ENCODE measurements around the gene PARD3.

The PARD3 gene

DNA sequence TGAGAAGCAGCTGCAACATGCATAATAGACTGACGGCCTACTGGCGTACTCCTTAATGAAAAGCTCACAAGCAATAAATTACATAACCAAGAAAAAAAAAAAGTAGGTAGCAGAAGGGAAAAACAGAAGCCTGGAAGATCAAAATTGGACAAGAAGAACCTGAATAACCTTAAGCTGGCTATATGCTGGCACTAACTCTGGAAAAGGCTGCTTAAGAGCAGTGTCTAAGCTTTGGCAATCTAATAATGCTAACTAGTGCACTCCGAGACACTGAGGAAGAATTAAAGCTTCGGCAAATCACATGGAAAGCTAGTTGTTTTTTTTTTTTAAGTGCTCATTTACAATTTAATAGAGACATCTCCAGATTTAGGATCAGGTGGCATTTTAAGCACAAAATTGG, 441.9 kb downstream of the PARD3 start:
- Histone ChIP-seq H3K27ac (no peak overlapping the region), H3K79me2 (ENCODE audit: insufficient read depth, low read depth) (no peaks in the 10 kb centered on the region), H3K27me3 (ENCODE audit: insufficient read depth, low read depth) (no peaks in the 10 kb centered on the region), H3K4me2 (no peak overlapping the region), H2AFZ (ENCODE audit: low read depth) (no peak overlapping the region), H3K4me1 (ENCODE audit: low read depth, poor library complexity, severe bottlenecking) (peaks cover 21% of the 10 kb centered on the region), H3K9ac (no peak overlapping the region), H3K36me3 (ENCODE audit: insufficient read depth) (no peaks in the 10 kb centered on the region), H3K4me3 (IDR thresholded peaks at IDR 0.05; ENCODE audit: insufficient read depth, low read depth, low read length) (no peak overlapping the region), H4K20me1 (ENCODE audit: insufficient read depth) (no peaks in the 10 kb centered on the region)
- TF ChIP-seq, protein P1, sequence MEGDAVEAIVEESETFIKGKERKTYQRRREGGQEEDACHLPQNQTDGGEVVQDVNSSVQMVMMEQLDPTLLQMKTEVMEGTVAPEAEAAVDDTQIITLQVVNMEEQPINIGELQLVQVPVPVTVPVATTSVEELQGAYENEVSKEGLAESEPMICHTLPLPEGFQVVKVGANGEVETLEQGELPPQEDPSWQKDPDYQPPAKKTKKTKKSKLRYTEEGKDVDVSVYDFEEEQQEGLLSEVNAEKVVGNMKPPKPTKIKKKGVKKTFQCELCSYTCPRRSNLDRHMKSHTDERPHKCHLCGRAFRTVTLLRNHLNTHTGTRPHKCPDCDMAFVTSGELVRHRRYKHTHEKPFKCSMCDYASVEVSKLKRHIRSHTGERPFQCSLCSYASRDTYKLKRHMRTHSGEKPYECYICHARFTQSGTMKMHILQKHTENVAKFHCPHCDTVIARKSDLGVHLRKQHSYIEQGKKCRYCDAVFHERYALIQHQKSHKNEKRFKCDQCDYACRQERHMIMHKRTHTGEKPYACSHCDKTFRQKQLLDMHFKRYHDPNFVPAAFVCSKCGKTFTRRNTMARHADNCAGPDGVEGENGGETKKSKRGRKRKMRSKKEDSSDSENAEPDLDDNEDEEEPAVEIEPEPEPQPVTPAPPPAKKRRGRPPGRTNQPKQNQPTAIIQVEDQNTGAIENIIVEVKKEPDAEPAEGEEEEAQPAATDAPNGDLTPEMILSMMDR (conservative IDR thresholded peaks at IDR 0.05; ENCODE audit: low read depth, low read length) = no peak

DNA sequence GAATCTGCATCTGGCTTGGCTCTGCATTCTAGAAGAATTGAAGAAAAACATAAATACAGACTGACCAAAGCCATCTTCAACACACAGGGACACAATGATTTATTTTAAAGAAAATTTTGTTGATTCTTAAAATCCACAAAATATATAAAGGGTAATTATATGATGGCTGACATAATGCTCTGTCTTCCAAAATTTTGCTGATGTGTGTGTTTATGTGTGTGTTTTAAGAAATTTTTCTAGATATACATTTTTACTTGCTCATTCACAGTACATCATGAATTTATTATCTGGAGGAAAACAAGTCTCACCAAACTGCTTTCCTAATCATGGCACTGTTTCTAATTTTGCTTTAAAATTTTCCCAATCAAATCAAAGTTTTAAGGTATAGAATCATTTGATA, 442.6 kb downstream of the PARD3 start:
- Histone ChIP-seq H3K9ac (no peak overlapping the region), H3K36me3 (ENCODE audit: insufficient read depth) (no peaks in the 10 kb centered on the region), H4K20me1 (ENCODE audit: insufficient read depth) (no peaks in the 10 kb centered on the region), H3K79me2 (ENCODE audit: insufficient read depth, low read depth) (no peaks in the 10 kb centered on the region), H3K27ac (no peak overlapping the region), H3K4me3 (IDR thresholded peaks at IDR 0.05; ENCODE audit: insufficient read depth, low read depth, low read length) (no peak overlapping the region), H3K4me1 (ENCODE audit: low read depth, poor library complexity, severe bottlenecking) (peaks cover 21% of the 10 kb centered on the region), H3K27me3 (ENCODE audit: insufficient read depth, low read depth) (no peaks in the 10 kb centered on the region), H3K4me2 (no peak overlapping the region), H2AFZ (ENCODE audit: low read depth) (no peak overlapping the region)
- TF ChIP-seq, protein P1 (conservative IDR thresholded peaks at IDR 0.05; ENCODE audit: low read depth, low read length) = no peak

DNA sequence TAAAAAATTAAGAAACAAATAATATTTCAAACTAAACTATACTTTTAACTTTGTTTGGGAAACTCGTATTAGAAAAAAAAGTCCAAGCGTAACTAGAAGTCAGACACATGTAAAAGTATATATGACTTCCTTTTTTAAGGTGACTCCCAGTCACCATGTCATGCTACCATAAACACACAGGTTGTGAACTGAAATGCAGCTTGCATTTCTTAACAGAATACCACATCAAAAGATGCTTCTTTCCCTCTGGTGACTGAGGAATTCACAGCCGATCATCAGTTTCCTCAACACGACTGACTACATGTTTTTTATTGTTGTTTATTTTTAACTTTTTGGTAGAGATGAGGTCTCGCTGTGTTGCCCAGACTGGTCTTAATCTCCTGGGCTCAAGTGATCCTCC, 445.0 kb downstream of the PARD3 start:
- TF ChIP-seq, protein P1 (conservative IDR thresholded peaks at IDR 0.05; ENCODE audit: low read depth, low read length) = no peak
- H3K79me2 ChIP-seq (ENCODE audit: insufficient read depth, low read depth) = no peaks in the 10 kb centered on the region
- H3K36me3 ChIP-seq (ENCODE audit: insufficient read depth) = no peaks in the 10 kb centered on the region
- no peak overlapping the region for H3K9ac ChIP-seq
- no peak overlapping the region for H3K4me2 ChIP-seq
- H4K20me1 ChIP-seq (ENCODE audit: insufficient read depth) = no peaks in the 10 kb centered on the region
- no peak overlapping the region for H3K4me3 ChIP-seq (IDR thresholded peaks at IDR 0.05; ENCODE audit: insufficient read depth, low read depth, low read length)
- no peak overlapping the region for H2AFZ ChIP-seq (ENCODE audit: low read depth)
- H3K27ac ChIP-seq = no peak overlapping the region
- H3K27me3 ChIP-seq (ENCODE audit: insufficient read depth, low read depth) = no peaks in the 10 kb centered on the region
- peaks cover 13% of the 10 kb centered on the region for H3K4me1 ChIP-seq (ENCODE audit: low read depth, poor library complexity, severe bottlenecking)

DNA sequence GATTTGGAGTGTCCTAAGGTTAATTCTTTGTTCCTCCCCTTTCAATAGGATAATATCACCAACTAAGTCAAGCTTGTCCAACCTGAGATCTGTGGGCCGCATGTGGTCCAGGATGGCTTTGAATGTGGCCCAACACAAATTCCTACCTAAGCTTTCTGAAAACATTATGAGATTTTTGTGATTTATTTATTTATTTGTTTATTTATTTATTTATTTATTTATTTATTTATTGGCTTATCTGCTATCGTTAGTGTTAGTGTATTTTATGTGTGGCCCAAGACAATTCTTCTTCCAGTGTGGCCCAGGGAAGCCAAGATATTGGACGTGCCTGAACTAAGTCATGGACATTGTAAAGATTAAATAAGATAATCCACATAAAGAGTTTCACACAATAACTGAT, 446.0 kb downstream of the PARD3 start:
- H3K27me3 ChIP-seq (ENCODE audit: insufficient read depth, low read depth) = no peaks in the 10 kb centered on the region
- no peaks in the 10 kb centered on the region for H4K20me1 ChIP-seq (ENCODE audit: insufficient read depth)
- no peak overlapping the region for H3K4me3 ChIP-seq (IDR thresholded peaks at IDR 0.05; ENCODE audit: insufficient read depth, low read depth, low read length)
- no peak overlapping the region for H3K27ac ChIP-seq
- H3K36me3 ChIP-seq (ENCODE audit: insufficient read depth) = no peaks in the 10 kb centered on the region
- no peak overlapping the region for H2AFZ ChIP-seq (ENCODE audit: low read depth)
- TF ChIP-seq, protein P1 (conservative IDR thresholded peaks at IDR 0.05; ENCODE audit: low read depth, low read length) = no peak
- H3K4me2 ChIP-seq = no peak overlapping the region
- H3K79me2 ChIP-seq (ENCODE audit: insufficient read depth, low read depth) = no peaks in the 10 kb centered on the region
- H3K4me1 ChIP-seq (ENCODE audit: low read depth, poor library complexity, severe bottlenecking) = peaks cover 3% of the 10 kb centered on the region
- no peak overlapping the region for H3K9ac ChIP-seq

Measured in KMS-11 (cell line).